GM12873 (cell line): ENCODE measurements around the gene VPS8.

Experiments
- CTCF ChIP-seq: IDR thresholded peaks from 2 replicates; pipeline ENCODE4 v1.5.1; 2012; ENCODE audit warnings: low read depth, mild to moderate bottlenecking, moderate library complexity, low read length, control low read depth; ENCODE audit not compliant: insufficient read depth; ENCODE audit errors: missing control alignments

Gene VPS8

GRCh38 chr3:184873141-184873540, 61.2 kb downstream of the VPS8 start:
- TF ChIP-seq CTCF = no peak

- TF ChIP-seq CTCF = peak; percentile 59
Observed at GRCh38 chr3:184874709-184875644, 63.0 kb downstream of the VPS8 start.

- TF ChIP-seq CTCF = no peak
Observed at GRCh38 chr3:184880276-184881019, 68.5 kb downstream of the VPS8 start.

- TF ChIP-seq CTCF = no peak
Observed at GRCh38 chr3:184884359-184885017, 72.5 kb downstream of the VPS8 start.

GRCh38 chr3:184885112-184885511, 73.1 kb downstream of the VPS8 start:
- TF ChIP-seq CTCF = no peak

- TF ChIP-seq CTCF = no peak
Observed at GRCh38 chr3:184887574-184887973, 75.6 kb downstream of the VPS8 start.
